ENCODE measurements around the gene TBC1D22A.

GRCh38 chr22:46725096-46725495, 37.4 kb upstream of the TBC1D22A start:
- TF ChIP-seq, protein P1, sequence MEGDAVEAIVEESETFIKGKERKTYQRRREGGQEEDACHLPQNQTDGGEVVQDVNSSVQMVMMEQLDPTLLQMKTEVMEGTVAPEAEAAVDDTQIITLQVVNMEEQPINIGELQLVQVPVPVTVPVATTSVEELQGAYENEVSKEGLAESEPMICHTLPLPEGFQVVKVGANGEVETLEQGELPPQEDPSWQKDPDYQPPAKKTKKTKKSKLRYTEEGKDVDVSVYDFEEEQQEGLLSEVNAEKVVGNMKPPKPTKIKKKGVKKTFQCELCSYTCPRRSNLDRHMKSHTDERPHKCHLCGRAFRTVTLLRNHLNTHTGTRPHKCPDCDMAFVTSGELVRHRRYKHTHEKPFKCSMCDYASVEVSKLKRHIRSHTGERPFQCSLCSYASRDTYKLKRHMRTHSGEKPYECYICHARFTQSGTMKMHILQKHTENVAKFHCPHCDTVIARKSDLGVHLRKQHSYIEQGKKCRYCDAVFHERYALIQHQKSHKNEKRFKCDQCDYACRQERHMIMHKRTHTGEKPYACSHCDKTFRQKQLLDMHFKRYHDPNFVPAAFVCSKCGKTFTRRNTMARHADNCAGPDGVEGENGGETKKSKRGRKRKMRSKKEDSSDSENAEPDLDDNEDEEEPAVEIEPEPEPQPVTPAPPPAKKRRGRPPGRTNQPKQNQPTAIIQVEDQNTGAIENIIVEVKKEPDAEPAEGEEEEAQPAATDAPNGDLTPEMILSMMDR (IDR thresholded peaks at IDR 0.05; ENCODE audit: insufficient read depth, low read depth, low read length), result no peak
- TF ChIP-seq EZH2 (IDR thresholded peaks at IDR 0.05; ENCODE audit: insufficient read depth, low read length), result no peak

Measured in astrocyte (in vitro differentiated cells and primary cell).